Right atrium auricular region (tissue), 2 donors: ENCODE data around the gene MRTFA. TPM values are rescaled to one million over a fixed set of nuclear protein-coding genes. Genes with fewer than 3 reads are reported as not detected.
A peak's percentile ranks its signal among the peaks of the same experiment; 100 is the strongest.

Experiments used
- DNase-seq: peaks from one replicate; pipeline ENCODE4 v3.0.0-alpha.2; 2019; ENCODE audit warnings: low spot score
- H3K27ac ChIP-seq, 2 donors: fragments of 200-600 bp; sonication (generic); 1 replicate in 1 of 2; 2 replicates in 1 of 2; pipeline ENCODE4 v1.5.1; 2016 to 2019
- H3K27me3 ChIP-seq, 2 donors: fragments of 200-600 bp; sonication (generic); one replicate each; pipeline versions ENCODE4 v1.5.1 to v1.6.0; 2017 to 2019
- H3K36me3 ChIP-seq: fragments of 200-600 bp; sonication (generic); one replicate; pipeline ENCODE4 v1.5.1; 2016
- H3K4me1 ChIP-seq, 2 donors: fragments of 200-600 bp; sonication (generic); one replicate each; pipeline versions ENCODE4 v1.5.1 to v1.6.0; 2017 to 2019
- H3K4me3 ChIP-seq, 2 donors: fragments of 200-600 bp; sonication (generic); 1 replicate in 1 of 2; 2 replicates in 1 of 2; pipeline ENCODE4 v1.5.1; 2017 to 2019; ENCODE audit warnings: mild to moderate bottlenecking in 1 of 2, moderate library complexity in 1 of 2
- H3K9me3 ChIP-seq, 2 donors: fragments of 200-600 bp; sonication (generic); one replicate each; pipeline ENCODE4 v1.5.1; 2019
- CTCF ChIP-seq, 2 donors: fragments of 200-600 bp; sonication (generic); IDR thresholded peaks; one replicate each; pipeline ENCODE4 v1.5.1; 2019; ENCODE audit warnings: antibody characterized with exemption in 2 of 2
- total RNA-seq, 2 donors: library from RNA; depleted of rRNA; stranded (reverse); fragments of >200 nt; gene quantifications; one replicate each; pipeline ENCODE4 v1.1.0, GENCODE V29; 2016

The MRTFA gene
- total RNA-seq, 2 donors from 2014 or later = 45.8 to 55.2 TPM

DNA sequence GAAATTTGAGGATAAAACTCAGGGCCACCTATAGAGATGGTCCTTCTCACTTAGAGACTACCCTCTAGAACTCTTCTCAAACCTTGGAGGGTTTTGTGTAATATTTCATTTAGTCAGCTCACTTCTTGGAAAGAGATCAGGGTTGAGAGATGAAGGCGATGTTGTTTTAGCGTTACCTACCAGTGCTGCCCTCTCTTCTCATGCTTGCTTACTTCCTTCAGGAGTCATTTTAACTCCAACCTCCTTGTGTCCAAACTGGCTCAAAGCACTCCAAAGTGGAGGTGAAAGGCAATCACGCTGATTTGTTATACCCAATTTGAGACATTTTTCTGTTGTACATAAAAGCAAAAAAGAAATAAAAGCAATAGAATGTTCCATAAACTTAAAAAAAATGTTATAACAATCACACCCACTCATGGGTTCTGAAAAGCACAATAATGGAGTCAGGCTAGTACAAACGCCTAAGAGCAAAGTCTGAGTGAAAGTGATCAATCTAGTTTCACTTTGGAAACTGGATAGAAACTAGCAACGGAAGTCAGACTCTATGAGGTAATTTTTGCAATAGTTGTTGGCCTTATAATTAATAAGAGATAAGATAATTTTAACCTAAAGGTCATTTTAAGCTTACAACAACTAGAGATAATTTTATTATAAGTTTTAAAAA, 117.1 kb downstream of the MRTFA start:
- H3K36me3 ChIP-seq = no peaks in the 10 kb centered on the region
- DNase-seq = no peak
- H3K4me1 ChIP-seq = peaks cover 0 to 3% of the 10 kb centered on the region in 2 donors
- H3K27ac ChIP-seq = no peak overlapping the region
- TF ChIP-seq CTCF (IDR thresholded peaks at IDR 0.05) = no peak
- no peaks in the 10 kb centered on the region for H3K9me3 ChIP-seq
- H3K4me3 ChIP-seq = no peak overlapping the region
- no peaks in the 10 kb centered on the region for H3K27me3 ChIP-seq

- no peaks in the 10 kb centered on the region for H3K27me3 ChIP-seq
- no peaks in the 10 kb centered on the region for H3K36me3 ChIP-seq
- no peak overlapping the region for H3K27ac ChIP-seq
- H3K9me3 ChIP-seq = no peaks in the 10 kb centered on the region
- no peak for DNase-seq
- no peak overlapping the region for H3K4me3 ChIP-seq
- H3K4me1 ChIP-seq = no peaks in the 10 kb centered on the region
- TF ChIP-seq CTCF (IDR thresholded peaks at IDR 0.05) = no peak
These were observed 117.7 kb downstream of the MRTFA start for GRCh38 chr22:40518840-40519239.

GRCh38 chr22:40517631-40518030, 118.9 kb downstream of the MRTFA start:
- Histone ChIP-seq H3K4me3 (no peak overlapping the region), H3K27me3 (no peaks in the 10 kb centered on the region), H3K27ac (no peak overlapping the region), H3K4me1 (peaks cover 0 to 7% of the 10 kb centered on the region in 2 donors), H3K9me3 (no peaks in the 10 kb centered on the region), H3K36me3 (no peaks in the 10 kb centered on the region)
- TF ChIP-seq CTCF (IDR thresholded peaks at IDR 0.05) = no peak
- DNase-seq = no peak

GRCh38 chr22:40516416-40516815, 120.1 kb downstream of the MRTFA start:
- no peak for DNase-seq
- no peak overlapping the region for H3K4me3 ChIP-seq
- no peak overlapping the region for H3K27ac ChIP-seq
- no peaks in the 10 kb centered on the region for H3K27me3 ChIP-seq
- H3K36me3 ChIP-seq = no peaks in the 10 kb centered on the region
- H3K9me3 ChIP-seq = no peaks in the 10 kb centered on the region
- H3K4me1 ChIP-seq = peaks cover 0 to 19% of the 10 kb centered on the region in 2 donors
- no peak for TF ChIP-seq CTCF (IDR thresholded peaks at IDR 0.05)

GRCh38 chr22:40512426-40513136, 123.9 kb downstream of the MRTFA start:
- no peaks in the 10 kb centered on the region for H3K36me3 ChIP-seq
- no peak overlapping the region for H3K4me3 ChIP-seq
- DNase-seq = no peak
- H3K9me3 ChIP-seq = no peaks in the 10 kb centered on the region
- TF ChIP-seq CTCF (IDR thresholded peaks at IDR 0.05) = no peak
- H3K4me1 ChIP-seq = peaks cover 0 to 50% of the 10 kb centered on the region in 2 donors
- peak overlapping the region; percentile 65 to 88 for H3K27ac ChIP-seq
- H3K27me3 ChIP-seq = no peaks in the 10 kb centered on the region
